T47D (cell line): ENCODE measurements around the gene ZMAT2.
"Not testable (repeated sequence)": the region's sequence is repeated elsewhere in the genome, so short reads cannot be mapped to it uniquely, and the experiment has no call there.

Experiments used
- DNase-seq, 2 experiments: peaks; one replicate each; pipeline versions ENCODE4 v3.0.0 to v3.0.0-alpha.2; 2011 to 2012; ENCODE audit warnings: low read depth in 1 of 2, low spot score in 1 of 2
- JUND ChIP-seq: IDR thresholded peaks from 2 replicates; pipeline ENCODE4 v1.6.1; 2012; ENCODE audit warnings: low read depth
- in situ Hi-C: cut with HindIII; loops from 2 replicates; pipeline ENCODE4 v1.10.0; 2016; ENCODE audit warnings: low sequenced_read_pairs, low pct_unique_long_range_greater_than_20kb

Gene ZMAT2

GRCh38 chr5:140677947-140678346 lies 22.3 kb upstream of the ZMAT2 start:
- TF ChIP-seq JUND, result no peak
- DNase-seq, result no peak
- in situ Hi-C loops, result no loop called here

- in situ Hi-C loops, result no loop called here
- no peak for DNase-seq
- no peak for TF ChIP-seq JUND
Measured at GRCh38 chr5:140678993-140679392, 21.3 kb upstream of the ZMAT2 start.

- TF ChIP-seq JUND, result no peak
- no peak for DNase-seq
- in situ Hi-C loops, result no loop called here
Measured at GRCh38 chr5:140690376-140690932, 9.8 kb upstream of the ZMAT2 start.

GRCh38 chr5:140690941-140691924 lies 9.0 kb upstream of the ZMAT2 start, which contains the start of the genes HARS1 and HARS2:
HARS1 (minus strand) TSS chr5:140691370; CDS start chr5:140691304, 66 bp downstream.
HARS2 (plus strand) TSS chr5:140691455; CDS start chr5:140691649, 194 bp downstream.
- no peak for TF ChIP-seq JUND
- DNase-seq, result peak; percentile 95 to 97
- in situ Hi-C loops, result no loop called here

GRCh38 chr5:140694276-140694675 lies 6.0 kb upstream of the ZMAT2 start:
- DNase-seq, result no peak
- no peak for TF ChIP-seq JUND
- in situ Hi-C loops, result no loop called here

GRCh38 chr5:140696891-140697492 lies 3.3 kb upstream of the ZMAT2 start:
- in situ Hi-C loops, result no loop called here
- no peak for DNase-seq
- TF ChIP-seq JUND, result no peak

GRCh38 chr5:140707812-140708211 lies 7.6 kb downstream of the ZMAT2 start:
- DNase-seq, result no peak
- no peak for TF ChIP-seq JUND
- in situ Hi-C loops, result no loop called here

- DNase-seq, result not testable (repeated sequence)
Measured at GRCh38 chr5:140708787-140709186, 8.5 kb downstream of the ZMAT2 start.

GRCh38 chr5:140710899-140711552 lies 10.8 kb downstream of the ZMAT2 start:
- in situ Hi-C loops, result no loop called here
- TF ChIP-seq JUND, result no peak; the same call in 1 of the 2 replicates
- peak; percentile 37 to 92 for DNase-seq

More at GRCh38 chr5:140708787-140709186, 8.5 kb downstream of the ZMAT2 start:
- in situ Hi-C loops, result not testable (repeated sequence)

- DNase-seq, result no peak
- TF ChIP-seq JUND, result no peak
- in situ Hi-C loops, result no loop called here
Measured at GRCh38 chr5:140711794-140712193, 11.5 kb downstream of the ZMAT2 start.

GRCh38 chr5:140713562-140714094 lies 13.4 kb downstream of the ZMAT2 start:
- no peak for DNase-seq
- in situ Hi-C loops, result no loop called here
- TF ChIP-seq JUND, result no peak

GRCh38 chr5:140716238-140716637 lies 16.0 kb downstream of the ZMAT2 start:
- DNase-seq, in situ Hi-C loops: not testable (repeated sequence)
